ENCODE data around the gene CDKN3.
A peak's percentile ranks its signal among the peaks of the same experiment; 100 is the strongest.
"Not testable (repeated sequence)": the region's sequence is repeated elsewhere in the genome, so short reads cannot be mapped to it uniquely, and the experiment has no call there.

The CDKN3 gene

DNA sequence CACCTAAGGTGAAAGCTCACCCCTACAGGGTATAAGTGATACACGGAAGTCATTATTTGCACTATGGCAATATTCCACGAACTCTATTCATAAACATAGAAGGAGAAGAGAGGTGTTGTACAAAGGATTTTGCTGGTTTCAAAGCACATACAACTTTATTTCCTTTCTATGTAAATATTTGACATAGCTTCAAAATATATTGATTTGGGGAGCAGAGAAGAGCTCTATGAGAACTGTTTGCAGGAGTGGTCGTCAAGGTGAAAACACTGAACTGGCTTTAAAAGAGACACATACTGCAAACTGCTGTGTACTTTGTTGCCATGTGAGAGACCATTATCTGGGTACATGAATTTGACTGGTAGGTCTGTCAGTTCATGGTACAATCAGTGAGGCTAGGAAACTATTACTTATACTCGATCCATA lies 27.7 kb downstream of the CDKN3 start:
- DNase-seq (ENCODE audit: low read depth), result no peak

DNA sequence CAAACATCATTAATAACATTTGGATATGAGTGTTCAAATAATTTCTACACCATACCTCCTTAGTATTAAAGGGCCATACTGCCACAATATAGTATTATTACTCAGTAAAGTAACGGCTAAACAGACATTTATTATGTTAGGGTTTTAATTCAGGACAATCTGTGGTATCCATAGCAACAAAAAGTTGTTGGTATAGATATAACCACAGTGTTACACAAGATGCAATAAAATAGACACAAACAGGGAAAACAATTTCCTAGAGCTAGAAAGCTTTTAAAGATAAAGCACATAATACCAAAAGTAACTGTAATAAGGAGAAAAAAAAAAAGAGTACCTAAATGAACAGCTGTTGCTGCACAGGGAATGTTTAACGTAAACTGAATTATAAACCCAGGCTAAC lies 28.3 kb downstream of the CDKN3 start:
- no peak for DNase-seq (ENCODE audit: low read depth)

DNA sequence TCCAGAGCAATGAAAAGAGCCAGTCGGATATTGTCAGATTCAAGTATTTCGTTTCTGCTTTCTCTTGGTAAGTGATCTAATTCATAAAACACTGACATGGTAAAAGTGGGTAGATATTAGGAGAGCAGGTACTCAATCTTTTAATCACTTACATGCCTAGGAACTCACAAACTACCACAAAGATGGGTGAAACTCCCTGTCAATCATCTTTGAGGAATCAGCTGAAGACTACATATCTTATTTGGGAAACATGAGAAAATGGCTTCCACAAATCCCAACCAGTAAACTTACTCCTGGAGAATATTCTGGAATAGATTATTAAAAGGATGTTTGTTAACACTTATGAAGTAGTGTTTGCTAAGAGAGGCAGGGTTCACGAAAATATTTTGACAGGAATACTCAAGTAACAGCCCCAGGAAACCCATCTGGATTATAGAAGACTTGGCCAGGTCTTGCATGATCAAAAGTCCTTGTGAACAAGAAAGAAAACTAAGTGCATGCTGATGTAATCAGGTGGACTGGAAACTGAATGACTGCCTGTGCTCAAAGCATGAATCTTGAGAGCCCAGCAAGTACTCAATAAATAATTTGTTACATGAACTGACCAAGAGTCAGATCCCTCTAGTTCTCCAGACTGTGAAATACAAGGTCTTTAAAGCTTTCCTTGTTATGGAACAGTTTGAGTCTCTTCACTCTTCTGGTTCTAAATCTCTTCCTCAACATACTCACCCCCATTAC lies 28.9 kb downstream of the CDKN3 start:
- no peak for DNase-seq (ENCODE audit: low read depth)

DNA sequence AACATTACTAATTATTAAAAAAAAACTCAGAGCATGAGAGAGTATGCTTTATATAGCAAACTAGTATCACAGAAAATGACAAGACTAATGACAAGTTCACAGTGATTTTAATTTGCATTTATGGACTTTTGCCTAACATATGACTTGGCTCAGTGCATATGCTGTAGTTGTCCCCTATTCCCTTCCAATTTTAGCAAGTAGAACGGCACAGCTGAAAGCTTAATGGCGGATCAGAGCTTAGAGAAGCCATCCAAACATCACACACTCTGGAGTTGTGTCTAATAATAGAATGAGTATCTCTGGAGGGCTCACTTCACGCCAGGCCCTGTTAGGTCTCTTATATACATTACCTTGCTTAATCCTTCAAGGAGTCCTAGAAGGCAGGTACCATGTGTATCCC lies 31.1 kb downstream of the CDKN3 start:
- DNase-seq (ENCODE audit: low read depth), result no peak

DNA sequence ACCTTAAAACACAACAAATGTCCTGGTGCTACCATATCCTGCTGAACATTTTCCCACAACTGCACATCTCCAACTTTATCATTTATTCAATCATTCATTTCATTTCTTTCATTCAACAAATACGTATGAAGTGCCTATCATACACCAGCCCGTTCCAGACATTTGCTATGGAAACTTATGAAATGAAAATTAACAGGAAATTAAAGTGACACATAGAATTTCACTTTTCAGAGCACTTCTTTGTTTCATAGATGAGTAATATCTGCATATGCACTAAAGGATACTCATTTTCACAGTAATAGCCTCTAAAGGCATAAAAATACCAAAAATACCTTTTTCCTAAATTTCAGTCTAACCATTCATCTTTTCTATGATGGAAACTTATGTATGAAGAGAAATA lies 31.7 kb downstream of the CDKN3 start:
- DNase-seq (ENCODE audit: low read depth), result no peak

DNA sequence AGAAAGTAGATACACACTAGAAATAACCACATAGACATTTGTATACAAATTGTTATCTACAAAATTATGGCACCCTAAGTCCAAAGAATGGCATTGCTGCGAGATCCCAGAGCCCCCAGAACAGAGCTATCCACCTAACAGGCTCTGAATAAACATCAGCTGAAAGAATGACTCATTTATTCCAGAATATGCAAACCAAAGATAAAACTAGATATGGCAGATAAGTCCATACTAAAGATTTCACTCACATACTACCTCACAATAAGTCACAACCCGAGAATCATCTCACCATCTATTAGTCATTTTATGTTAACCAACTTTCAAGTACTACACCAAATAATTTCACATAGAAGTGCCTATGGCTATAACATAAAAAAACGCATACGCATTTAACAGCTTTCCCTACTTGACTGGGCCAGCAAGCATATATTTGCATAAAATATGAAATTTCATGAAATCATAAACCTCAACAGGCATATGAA lies 38.7 kb downstream of the CDKN3 start:
- no peak for DNase-seq (ENCODE audit: low read depth)

DNA sequence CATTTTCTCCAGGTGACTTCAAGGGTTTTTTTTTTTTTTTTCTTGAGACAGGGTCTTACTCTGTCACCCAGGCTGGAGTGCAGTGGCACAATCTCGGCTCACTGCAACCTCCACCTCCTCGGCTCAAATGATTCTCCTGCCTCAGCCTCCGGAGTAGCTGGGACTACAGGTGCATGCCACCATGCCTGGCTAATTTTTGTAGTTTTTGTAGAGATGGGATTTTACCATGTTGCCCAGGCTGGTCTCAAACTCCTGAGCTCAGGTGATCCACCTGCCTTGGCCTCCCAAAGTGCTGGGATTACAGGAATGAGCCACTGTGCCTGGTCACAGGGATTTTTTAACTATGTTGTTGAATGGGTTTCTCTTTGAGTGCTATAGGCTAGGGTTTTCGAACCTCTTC lies 41.1 kb downstream of the CDKN3 start:
- not testable (repeated sequence) for DNase-seq (ENCODE audit: low read depth)

DNA sequence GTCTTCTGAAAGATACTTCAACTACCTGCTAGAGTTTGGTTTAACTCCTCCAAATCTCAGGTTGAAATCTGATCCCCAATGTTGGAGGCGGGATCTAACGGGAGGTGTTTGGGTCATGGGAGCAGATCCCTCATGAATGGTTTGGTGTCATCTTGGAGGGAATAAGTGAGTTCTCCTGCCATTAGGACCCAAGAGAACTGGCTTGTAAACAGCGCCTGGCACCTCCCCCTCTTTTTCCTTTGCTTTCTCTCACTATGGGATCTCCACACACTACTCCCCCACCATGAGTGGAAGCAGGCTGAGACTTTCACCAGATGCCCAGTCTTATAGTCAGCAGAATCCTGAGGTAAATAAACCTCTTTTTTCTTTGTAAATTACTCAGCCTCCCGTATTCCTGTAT lies 41.9 kb downstream of the CDKN3 start:
- DNase-seq (ENCODE audit: low read depth), result no peak

DNA sequence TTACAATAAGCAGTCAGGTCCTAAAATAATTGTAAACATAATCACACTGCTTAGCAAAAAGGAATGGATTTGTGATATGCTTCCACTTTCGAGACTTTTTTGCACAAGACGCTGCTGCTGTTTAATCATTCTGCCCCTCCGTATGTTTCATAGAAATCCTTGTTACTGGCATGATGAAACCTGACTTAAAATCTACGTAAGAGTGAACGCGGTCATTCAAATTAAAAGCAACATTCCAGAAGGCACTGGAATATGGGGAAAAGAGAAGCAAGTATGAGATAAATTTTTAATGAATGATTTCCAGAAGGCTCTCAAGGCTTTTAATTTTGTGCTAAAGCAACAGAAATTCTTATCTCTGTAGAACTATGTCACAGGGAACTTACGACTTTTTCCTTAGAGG lies 43.2 kb downstream of the CDKN3 start:
- no peak for DNase-seq (ENCODE audit: low read depth)

DNA sequence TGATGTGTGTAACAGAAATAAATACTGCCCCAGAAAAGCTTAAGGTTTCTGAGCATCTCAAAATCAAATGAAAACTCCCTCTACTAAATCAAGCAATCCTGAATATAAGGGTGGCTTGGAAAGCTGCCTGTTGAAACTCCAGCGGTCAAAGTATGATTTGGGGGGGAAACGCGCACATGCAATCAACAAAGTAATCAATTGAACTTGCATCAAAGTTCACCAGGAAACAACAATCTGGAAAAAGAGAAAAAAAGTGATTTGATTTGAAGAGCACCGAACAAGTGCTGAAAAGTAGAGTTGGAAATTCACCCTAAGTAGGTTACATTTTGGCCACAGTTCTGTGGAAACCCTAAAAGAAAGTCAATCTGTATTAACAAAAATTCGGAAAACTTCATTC lies 43.7 kb downstream of the CDKN3 start:
- no peak for DNase-seq (ENCODE audit: low read depth)

DNA sequence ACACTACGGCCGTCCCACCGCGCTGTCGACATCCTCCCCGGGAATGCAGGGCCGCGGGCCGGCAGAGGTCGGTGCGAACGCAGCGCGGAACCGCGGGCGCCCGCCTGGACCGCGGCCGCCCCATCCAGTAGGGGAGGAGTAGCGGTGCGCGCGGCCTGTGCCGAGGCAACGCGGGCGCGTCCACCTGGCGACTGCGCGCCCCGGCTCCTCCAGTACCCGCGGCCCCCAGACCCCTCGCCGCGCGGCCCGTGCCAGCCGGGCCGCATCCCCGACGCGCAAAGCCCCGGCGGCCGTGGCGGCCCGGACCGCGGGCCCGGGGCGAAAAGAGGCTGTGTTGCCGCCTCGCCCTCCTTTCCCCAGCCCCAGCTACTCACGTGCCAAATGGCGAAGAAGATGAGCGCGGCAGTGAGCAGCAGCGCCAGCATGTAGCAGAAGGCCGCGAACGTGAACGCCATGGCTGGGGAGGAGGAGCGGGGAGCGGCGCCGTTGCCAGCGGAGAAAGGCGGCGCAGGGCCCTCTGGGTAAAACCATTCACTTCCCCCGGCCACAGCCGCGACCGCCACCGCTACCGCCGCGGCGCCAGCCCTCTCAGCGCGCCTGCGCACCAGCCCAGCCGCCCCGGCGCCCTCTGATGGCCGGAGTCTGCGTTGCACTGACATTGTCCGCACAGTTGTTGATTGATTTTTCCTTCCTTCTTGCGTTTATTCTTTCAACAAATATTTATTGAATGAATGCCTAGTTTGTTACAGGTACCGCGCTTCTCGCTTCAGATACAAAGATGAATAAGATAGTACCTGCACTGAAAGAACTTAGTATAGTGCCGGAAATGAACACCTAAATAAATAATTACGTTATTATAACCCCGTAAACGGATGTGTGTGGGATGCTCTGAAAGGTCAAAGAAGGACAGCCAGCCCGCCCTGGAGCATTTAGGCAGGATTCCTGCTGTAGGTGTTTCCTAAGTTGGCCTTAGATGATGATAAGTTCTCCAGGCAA lies 44.4 kb downstream of the CDKN3 start, which contains the start of gene CNIH1:
Gene CNIH1 (minus strand): TSS at position 502 of the 996 bp plus-strand sequence. CDS start 47 bp downstream, at position 455.
- DNase-seq (ENCODE audit: low read depth), result peak; percentile 88

DNA sequence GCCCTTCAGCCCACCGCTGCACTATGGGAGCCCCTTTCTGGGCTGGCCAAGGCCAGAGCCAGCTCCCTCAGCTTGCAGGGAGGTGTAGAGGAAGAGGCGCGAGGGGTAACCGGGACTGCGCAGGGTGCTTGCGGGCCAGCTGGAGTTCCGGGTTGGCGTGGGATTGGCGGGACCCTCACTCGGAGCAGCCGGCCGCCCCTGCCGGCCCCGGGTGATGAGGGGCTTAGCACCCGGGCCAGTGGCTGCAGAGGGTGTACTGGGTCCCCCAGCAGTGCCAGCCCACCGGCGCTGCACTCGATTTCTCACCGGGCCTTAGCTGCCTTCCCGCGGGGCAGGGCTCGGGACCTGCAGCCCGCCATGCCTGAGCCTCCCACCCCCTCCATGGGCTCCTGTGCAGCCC lies 46.2 kb downstream of the CDKN3 start:
- DNase-seq (ENCODE audit: low read depth), result not testable (repeated sequence)

DNA sequence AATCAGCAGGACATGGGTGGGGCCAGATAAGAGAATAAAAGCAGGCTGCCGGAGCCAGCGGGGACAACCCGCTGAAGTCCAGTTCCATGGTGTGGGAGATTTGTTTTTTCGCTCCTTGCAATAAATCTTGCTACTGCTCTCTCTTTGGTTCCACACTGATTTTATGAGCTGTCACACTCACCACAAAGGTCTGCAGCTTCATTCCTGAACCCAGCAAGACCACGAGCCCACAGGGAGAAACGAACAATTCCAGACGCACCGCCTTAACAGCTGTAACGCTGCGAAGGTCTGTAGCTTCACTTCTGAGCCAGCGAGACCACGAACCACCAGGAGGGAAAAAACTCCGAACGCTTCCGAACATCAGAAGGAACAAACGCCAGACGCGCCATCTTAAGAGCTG lies 47.2 kb downstream of the CDKN3 start:
- no peak for DNase-seq (ENCODE audit: low read depth)

DNA sequence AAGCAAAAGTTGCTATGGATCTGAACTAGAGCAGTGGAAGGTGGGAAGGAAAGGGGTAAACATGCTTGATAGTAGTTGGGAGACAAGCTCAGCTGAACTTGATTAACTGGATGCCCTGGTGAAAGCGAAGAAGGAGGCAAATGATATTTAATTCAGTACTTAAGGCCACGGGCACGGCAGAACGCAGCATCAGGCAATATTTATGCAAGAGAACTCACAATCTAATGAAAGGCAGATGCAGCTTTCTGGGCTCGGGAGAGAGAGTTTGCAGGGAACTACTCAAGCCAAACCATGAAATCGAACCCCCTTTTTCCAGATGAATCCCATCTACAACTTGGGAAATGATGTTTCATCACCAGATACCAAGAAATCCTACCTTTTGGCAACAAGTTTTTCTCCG lies 47.9 kb downstream of the CDKN3 start:
- DNase-seq (ENCODE audit: low read depth), result no peak

DNA sequence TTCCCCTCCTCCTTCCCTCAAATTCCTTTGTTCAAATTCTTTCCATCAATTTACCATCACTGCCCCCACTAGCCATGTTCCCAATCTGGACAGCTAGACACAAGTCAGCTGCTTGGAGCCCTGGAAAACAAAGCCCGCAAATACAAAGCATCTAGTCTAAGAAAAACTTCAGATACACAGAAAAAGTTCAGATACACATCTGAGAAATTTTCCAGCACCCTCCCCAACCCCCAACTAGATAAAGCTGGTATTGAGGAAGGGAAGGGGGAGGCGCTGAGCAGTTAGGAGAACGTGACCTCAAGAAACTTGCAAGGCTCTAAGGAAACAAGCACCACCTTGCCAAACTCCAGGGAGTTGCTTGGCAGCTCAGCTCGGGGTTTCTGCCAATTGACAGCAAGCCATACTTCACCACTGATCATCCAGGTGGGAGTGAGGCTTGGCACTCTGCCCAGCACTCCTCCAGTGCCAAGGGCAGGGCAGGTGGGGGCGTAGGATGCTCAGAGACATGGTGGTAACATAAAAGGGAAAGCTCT lies 49.4 kb downstream of the CDKN3 start:
- no peak for DNase-seq (ENCODE audit: low read depth)

DNA sequence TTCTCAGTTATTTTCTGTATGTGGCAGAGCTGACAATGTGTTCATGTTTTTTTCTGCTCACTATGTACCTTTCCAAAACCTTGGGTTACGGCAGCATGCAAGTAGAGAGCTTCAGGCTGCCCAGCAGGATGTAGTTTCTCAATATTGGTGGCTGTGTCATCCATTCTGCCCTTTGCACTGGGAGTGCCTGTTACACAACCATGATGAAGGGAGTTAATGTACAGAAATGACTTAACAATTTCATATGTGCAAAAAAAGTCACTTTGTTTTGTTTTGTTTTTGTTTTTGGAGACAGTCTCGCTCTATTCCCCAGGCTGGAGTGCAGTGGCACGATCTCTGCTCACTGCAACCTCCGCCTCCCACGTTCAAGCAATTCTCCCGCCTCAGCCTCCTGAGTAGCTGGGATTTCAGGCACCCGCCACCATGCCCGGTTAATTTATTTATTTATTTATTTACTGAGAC lies 50.5 kb downstream of the CDKN3 start:
- DNase-seq (ENCODE audit: low read depth), result no peak

DNA sequence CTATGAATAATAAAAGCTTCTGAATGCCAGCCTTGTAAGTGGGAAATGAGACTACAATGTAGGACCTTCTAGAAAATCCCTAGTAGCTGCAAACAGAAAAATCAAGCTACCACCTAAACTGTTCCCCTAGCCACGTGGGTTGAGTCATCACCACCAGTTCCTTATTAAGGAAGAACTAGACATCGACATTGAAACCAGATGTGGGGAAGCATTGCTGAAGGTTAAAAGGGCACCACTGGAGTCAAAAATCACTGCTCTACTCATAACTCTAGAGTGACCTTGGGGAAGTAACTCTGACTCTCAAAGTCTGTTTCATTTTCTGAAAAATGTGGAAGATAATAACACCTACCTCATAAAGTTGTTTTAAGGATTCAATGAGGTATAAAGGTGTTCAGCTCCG lies 53.7 kb downstream of the CDKN3 start:
- DNase-seq (ENCODE audit: low read depth), result no peak

DNA sequence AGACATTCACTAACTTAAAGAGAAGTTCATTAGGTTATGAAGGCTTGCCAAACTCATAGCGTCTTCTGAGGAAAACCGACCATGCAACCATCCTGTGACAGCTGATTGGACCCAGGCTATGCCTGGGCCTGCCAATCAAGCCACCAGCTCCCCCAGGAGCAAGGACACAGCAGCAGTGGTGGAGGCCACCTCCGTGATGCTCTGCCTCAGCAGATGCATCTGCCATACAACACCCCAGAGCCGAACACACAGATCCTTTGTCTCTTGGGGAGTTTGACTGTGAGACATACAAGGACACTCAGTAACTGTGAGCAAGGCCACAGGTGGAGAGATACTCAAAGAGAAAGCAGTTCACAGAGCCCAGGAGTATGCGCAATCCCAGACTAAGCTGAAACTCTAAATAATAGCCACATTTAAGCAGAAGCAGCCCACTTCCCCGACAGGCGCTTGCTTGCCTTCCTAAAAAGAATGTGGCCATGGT lies 54.4 kb downstream of the CDKN3 start:
- no peak for DNase-seq (ENCODE audit: low read depth)

DNA sequence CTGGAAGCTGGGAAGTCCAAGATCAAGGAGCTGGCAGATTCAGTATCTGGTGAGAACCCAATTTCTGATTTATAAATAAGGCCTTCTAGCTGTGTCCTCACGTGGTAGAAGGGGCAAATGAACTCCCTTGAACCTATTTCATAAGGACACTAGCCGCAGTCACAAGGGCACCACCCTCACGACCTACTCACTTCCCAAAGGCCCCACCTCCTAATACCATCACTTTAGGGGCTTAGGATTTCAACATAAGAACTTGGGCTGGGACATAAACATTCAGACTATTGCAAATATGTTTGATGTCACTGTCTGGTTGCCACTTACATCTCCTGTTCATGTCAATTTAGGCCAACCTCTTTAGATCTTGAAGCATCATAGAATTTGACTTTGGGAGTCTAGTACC lies 55.2 kb downstream of the CDKN3 start:
- no peak for DNase-seq (ENCODE audit: low read depth)

DNA sequence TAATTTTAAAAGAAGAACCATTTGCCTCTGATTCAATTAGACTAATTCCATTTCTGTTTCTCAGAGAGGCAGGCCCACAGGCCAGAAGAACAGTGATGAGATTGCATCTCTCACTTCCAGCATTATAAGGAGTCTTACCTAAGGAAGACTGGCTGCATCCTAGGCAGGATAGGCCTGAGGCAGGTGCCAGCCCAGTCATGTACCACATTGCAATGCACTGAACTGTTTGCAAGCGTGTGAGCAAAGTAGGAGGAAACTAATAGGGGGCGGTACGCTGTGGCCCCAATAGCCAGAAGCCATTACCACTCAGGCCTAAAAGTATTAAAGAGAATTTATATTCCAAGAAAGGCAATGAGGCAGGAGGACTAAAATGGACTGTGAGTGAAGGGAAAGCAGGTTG lies 56.4 kb downstream of the CDKN3 start:
- DNase-seq (ENCODE audit: low read depth), result no peak

DNA sequence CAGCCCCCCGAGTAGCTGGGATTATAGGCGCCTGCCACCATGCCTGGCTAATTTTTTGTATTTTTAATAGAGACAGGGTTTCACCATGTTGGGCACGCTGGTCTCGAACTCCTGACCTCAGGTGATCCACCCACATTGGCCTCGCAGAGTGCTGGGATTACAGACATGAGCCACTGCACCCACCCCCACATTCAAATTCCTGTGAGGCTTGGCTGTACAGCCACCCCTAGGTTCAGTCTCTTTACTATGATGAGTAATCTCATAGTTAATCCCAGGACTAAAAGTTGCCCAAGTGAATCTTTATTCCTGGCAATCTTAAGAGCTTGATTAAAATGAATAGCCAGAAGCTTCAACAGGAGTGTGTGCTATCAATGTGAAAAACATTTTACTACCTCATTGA lies 57.2 kb downstream of the CDKN3 start:
- not testable (repeated sequence) for DNase-seq (ENCODE audit: low read depth)

DNA sequence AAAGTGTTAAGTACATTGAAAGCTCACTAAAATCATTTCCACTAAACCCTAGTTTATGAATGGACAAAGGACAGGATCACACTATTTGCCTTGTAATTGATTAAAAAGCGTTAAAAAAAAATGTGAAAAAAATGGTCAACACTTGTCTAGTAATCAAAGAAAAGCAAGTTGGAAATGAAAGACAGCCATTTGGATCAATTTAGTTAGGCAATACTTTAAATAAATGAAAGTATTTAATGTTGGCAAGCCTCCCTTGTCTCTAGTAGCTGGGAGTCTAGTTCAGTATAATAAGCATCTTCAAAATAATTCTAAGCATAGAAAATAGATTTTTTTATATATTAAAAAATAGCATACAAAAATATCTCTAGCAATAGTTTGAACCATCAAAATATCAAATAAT lies 58.6 kb downstream of the CDKN3 start:
- DNase-seq (ENCODE audit: low read depth), result no peak
